Measurements from ENCODE around the gene TMEM204.

Gene TMEM204

DNA sequence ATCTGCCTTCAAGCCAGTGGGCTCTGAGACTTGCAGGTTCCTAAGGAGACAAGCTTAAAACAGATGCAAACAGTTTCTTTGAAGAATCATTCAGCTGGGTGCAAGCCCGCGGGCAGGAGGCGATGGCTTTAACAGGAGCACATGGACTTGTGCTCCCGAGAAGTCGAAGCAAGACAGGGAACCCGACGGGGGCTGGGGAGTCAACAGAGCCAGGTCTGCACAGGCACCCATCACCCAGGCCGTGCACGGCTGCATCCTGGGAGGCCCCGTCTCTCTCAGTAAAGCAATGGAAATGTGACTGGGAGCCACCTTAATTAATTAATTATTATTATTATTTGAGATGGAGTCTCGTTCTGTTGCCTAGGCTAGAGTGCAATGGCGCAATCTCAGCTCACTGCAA lies 44.4 kb upstream of the TMEM204 start:
- ChIA-PET CTCF (no interaction called here), POLR2A (no interaction called here)
- H3K36me3 ChIP-seq (ENCODE audit: control insufficient read depth in 4 of 4, insufficient read depth in 4 of 4, low read length in 3 of 4) = peaks cover 0 to under 1% (median 0%) of the 10 kb centered on the region in 4 experiments
- H3K27me3 ChIP-seq (replicated peaks in 2 of 5; ENCODE audit: control insufficient read depth in 4 of 5, insufficient read depth in 5 of 5, low read length in 4 of 5) = no peaks in the 10 kb centered on the region
- no peaks in the 10 kb centered on the region for H3K9me3 ChIP-seq (ENCODE audit: control extremely low read depth in 1 of 5, control insufficient read depth in 4 of 5, insufficient read depth in 2 of 5, low read depth in 1 of 5, low read length in 4 of 5)
- H3K27ac ChIP-seq (ENCODE audit: insufficient read depth in 1 of 2, low read depth in 1 of 2, low read length in 2 of 2, poor library complexity in 1 of 2, severe bottlenecking in 2 of 2) = no peak overlapping the region
- no peak for DNase-seq
- WGBS (ENCODE audit: insufficient coverage) = 96% methylated on average over 7 of the region's 12 CpGs
- H3K4me1 ChIP-seq (ENCODE audit: control extremely low read depth in 1 of 4, control insufficient read depth in 4 of 4, insufficient read depth in 4 of 4, low read length in 3 of 4) = peaks cover 2 to 20% (median 16%) of the 10 kb centered on the region in 4 experiments
- H3K4me3 ChIP-seq (ENCODE audit: control insufficient read depth in 1 of 7, extremely low read depth in 1 of 7, insufficient read depth in 4 of 7, low read depth in 2 of 7, low read length in 6 of 7) = no peak overlapping the region

DNA sequence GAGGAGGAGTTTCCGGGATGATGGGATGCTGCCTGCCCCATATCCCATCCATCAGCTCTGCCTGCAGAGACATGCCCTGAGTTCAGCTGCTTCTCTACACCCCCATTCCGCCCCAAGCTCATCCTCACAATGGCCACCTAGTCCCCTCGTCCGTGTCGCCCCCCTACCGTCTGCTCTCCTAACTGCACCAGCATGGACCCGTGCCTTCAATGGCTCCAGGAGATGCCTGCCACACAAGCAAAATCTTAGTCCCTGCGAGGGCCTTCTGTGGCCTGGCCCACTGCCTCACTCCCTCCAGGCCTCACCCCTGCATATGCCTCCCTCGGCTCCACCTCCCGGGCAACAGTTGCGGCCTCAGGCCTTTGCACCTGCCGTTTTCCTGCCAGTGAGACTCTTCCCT lies 42.1 kb upstream of the TMEM204 start:
- H3K27me3 ChIP-seq (replicated peaks in 2 of 5; ENCODE audit: control insufficient read depth in 4 of 5, insufficient read depth in 5 of 5, low read length in 4 of 5) = no peaks in the 10 kb centered on the region
- no peak overlapping the region for H3K4me3 ChIP-seq (ENCODE audit: control insufficient read depth in 1 of 7, extremely low read depth in 1 of 7, insufficient read depth in 4 of 7, low read depth in 2 of 7, low read length in 6 of 7)
- no peaks in the 10 kb centered on the region for H3K9me3 ChIP-seq (ENCODE audit: control extremely low read depth in 1 of 5, control insufficient read depth in 4 of 5, insufficient read depth in 2 of 5, low read depth in 1 of 5, low read length in 4 of 5)
- ChIA-PET POLR2A (no interaction called here), CTCF (no interaction called here)
- H3K27ac ChIP-seq (ENCODE audit: insufficient read depth in 1 of 2, low read depth in 1 of 2, low read length in 2 of 2, poor library complexity in 1 of 2, severe bottlenecking in 2 of 2) = no peak overlapping the region
- WGBS (ENCODE audit: insufficient coverage) = 96% methylated on average over 12 of the region's 12 CpGs
- H3K36me3 ChIP-seq (ENCODE audit: control insufficient read depth in 4 of 4, insufficient read depth in 4 of 4, low read length in 3 of 4) = peaks cover 0 to 23% (median 12%) of the 10 kb centered on the region in 4 experiments
- DNase-seq = no peak
- peaks cover 2 to 29% (median 24%) of the 10 kb centered on the region in 4 experiments for H3K4me1 ChIP-seq (ENCODE audit: control extremely low read depth in 1 of 4, control insufficient read depth in 4 of 4, insufficient read depth in 4 of 4, low read length in 3 of 4)

DNA sequence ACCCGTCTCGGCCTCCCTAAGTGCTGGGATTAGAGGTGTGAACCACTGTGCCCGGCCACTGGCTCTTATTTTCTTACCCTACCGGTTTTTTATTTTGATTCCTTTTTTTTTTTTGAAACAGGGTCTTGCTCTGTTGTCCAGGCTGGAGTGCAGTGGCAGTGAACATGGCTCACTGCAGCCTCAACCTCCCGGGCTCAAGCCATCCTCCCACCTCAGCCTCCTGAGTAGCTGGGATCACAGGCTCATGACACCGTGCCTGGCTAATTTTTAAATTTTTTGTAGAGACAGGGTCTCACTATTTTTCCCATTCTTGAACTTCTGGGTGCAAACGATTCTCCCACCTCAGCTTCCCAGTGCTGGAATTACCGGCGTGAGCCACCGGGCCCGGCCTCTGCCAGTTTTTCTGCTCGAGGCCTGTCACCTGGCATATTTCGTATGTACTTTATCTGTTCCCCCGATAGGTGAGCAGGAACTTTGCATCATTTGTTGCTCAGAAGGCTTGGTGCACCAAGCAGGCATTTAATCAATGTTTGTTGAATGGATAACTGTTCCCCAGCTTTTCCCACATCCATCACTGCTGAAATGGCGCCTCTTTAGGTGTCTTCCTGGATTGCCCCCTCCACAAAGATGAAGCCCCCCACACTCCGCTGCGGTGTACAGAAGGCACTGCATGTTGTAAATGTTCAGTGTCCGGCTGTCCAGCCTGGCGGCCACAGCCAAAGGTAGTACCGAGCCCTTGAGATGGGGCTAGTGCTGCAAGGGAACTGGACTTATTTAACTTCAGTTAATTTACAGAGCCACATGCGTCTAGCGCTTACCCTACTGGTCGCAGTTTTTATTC lies 41.2 kb upstream of the TMEM204 start:
- Histone ChIP-seq H3K4me3 (ENCODE audit: control insufficient read depth in 1 of 7, extremely low read depth in 1 of 7, insufficient read depth in 4 of 7, low read depth in 2 of 7, low read length in 6 of 7) (peak overlapping the region in 5 of 7 experiments; percentile 28 to 82 (median 80)), H3K27ac (ENCODE audit: insufficient read depth in 1 of 2, low read depth in 1 of 2, low read length in 2 of 2, poor library complexity in 1 of 2, severe bottlenecking in 2 of 2) (peak overlapping the region in 1 of 2 experiments; percentile 94), H3K36me3 (ENCODE audit: control insufficient read depth in 4 of 4, insufficient read depth in 4 of 4, low read length in 3 of 4) (peaks cover 0 to 33% (median 21%) of the 10 kb centered on the region in 4 experiments), H3K27me3 (replicated peaks in 2 of 5; ENCODE audit: control insufficient read depth in 4 of 5, insufficient read depth in 5 of 5, low read length in 4 of 5) (no peaks in the 10 kb centered on the region), H3K9me3 (ENCODE audit: control extremely low read depth in 1 of 5, control insufficient read depth in 4 of 5, insufficient read depth in 2 of 5, low read depth in 1 of 5, low read length in 4 of 5) (no peaks in the 10 kb centered on the region), H3K4me1 (ENCODE audit: control extremely low read depth in 1 of 4, control insufficient read depth in 4 of 4, insufficient read depth in 4 of 4, low read length in 3 of 4) (peaks cover 2 to 29% (median 24%) of the 10 kb centered on the region in 4 experiments)
- no peak for DNase-seq
- WGBS (ENCODE audit: insufficient coverage) = 89% methylated on average over 19 of the region's 23 CpGs
- ChIA-PET POLR2A (no interaction called here), CTCF (interaction anchor here (0.8 kb wide), 1 partner anchor 16 kb away, joined by 3 read pairs; no protein-coding TSS in a partner anchor)

GRCh38 chr16:1492923-1493745 lies 40.3 kb upstream of the TMEM204 start, which contains the start of gene TELO2:
TSS of gene TELO2 (plus strand) at chr16:1493360. CDS start at chr16:1494282, 922 bp downstream.
- ChIA-PET POLR2A (interaction anchor here (0.6 kb wide), 1 partner anchor 970 kb away, joined by 3 read pairs; no protein-coding TSS in a partner anchor), CTCF (interaction anchor here (0.8 to 1.2 kb wide), 3 partner anchors 11 to 29 kb away, joined by 3 read pairs; no protein-coding TSS in a partner anchor)
- no peaks in the 10 kb centered on the region for H3K27me3 ChIP-seq (replicated peaks in 2 of 5; ENCODE audit: control insufficient read depth in 4 of 5, insufficient read depth in 5 of 5, low read length in 4 of 5)
- peak; percentile 72 to 88 (median 83) for DNase-seq
- WGBS (ENCODE audit: insufficient coverage) = under 1% methylated on average over 64 of the region's 89 CpGs
- no peaks in the 10 kb centered on the region for H3K9me3 ChIP-seq (ENCODE audit: control extremely low read depth in 1 of 5, control insufficient read depth in 4 of 5, insufficient read depth in 2 of 5, low read depth in 1 of 5, low read length in 4 of 5)
- H3K4me3 ChIP-seq (ENCODE audit: control insufficient read depth in 1 of 7, extremely low read depth in 1 of 7, insufficient read depth in 4 of 7, low read depth in 2 of 7, low read length in 6 of 7) = peak within 1 kb of the TSS; percentile 57 to 87 (median 80)
- H3K4me1 ChIP-seq (ENCODE audit: control extremely low read depth in 1 of 4, control insufficient read depth in 4 of 4, insufficient read depth in 4 of 4, low read length in 3 of 4) = peaks cover 2 to 29% (median 24%) of the 10 kb centered on the region in 4 experiments
- H3K27ac ChIP-seq (ENCODE audit: insufficient read depth in 1 of 2, low read depth in 1 of 2, low read length in 2 of 2, poor library complexity in 1 of 2, severe bottlenecking in 2 of 2) = peak within 1 kb of the TSS; percentile 90 to 94
- peaks cover 0 to 41% (median 24%) of the 10 kb centered on the region in 4 experiments for H3K36me3 ChIP-seq (ENCODE audit: control insufficient read depth in 4 of 4, insufficient read depth in 4 of 4, low read length in 3 of 4)

DNA sequence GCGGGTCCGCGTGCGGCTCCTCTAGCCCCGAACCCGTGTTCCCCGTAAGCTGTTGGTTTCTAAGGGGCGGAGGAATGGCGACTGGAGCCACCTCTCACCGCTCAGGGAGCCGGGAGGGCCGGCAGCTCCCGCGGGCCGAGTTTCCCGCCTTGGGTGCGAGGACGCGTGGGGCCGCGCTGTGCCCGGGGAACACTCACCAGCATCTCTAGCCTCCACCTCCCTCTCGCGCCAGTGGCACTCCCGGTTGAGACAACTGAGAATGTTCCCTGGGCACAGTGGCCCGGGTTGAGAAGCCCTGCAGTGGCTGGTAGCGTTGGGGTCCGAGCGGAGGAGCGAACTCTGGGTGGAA lies 39.7 kb upstream of the TMEM204 start:
- CTCF ChIA-PET = interaction anchor here (0.8 to 1.2 kb wide), 3 partner anchors 11 to 65 kb away, joined by 3 read pairs; no protein-coding TSS in a partner anchor

DNA sequence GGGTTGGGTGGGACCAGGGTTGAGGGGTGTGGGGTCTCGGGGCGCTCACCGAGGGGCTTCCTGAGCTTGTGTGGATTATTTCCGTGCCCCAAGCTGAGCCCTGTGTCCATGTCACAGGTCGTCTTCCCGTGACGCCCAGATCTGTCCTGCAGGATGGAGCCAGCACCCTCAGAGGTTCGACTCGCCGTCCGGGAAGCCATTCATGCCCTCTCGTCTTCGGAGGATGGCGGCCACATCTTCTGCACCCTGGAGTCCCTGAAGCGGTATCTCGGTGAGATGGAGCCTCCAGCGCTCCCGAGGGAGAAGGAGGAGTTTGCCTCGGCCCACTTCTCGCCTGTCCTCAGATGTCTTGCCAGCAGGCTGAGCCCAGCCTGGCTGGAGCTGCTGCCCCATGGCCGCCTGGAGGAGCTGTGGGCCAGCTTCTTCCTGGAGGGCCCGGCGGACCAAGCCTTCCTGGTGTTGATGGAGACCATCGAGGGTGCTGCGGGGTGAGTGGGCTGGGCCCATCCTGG lies 39.3 kb upstream of the TMEM204 start:
- peaks cover 2 to 51% (median 29%) of the 10 kb centered on the region in 4 experiments for H3K36me3 ChIP-seq (ENCODE audit: control insufficient read depth in 4 of 4, insufficient read depth in 4 of 4, low read length in 3 of 4)
- H3K9me3 ChIP-seq (ENCODE audit: control extremely low read depth in 1 of 5, control insufficient read depth in 4 of 5, insufficient read depth in 2 of 5, low read depth in 1 of 5, low read length in 4 of 5) = no peaks in the 10 kb centered on the region
- peaks cover 2 to 21% (median 18%) of the 10 kb centered on the region in 4 experiments for H3K4me1 ChIP-seq (ENCODE audit: control extremely low read depth in 1 of 4, control insufficient read depth in 4 of 4, insufficient read depth in 4 of 4, low read length in 3 of 4)
- peak in 1 of 3 donors; percentile 10 for DNase-seq
- CTCF ChIA-PET = interaction anchor here (1.0 to 1.2 kb wide), 2 partner anchors 12 to 65 kb away, joined by 3 read pairs; no protein-coding TSS in a partner anchor
- peak overlapping the region in 1 of 2 experiments; percentile 94 for H3K27ac ChIP-seq (ENCODE audit: insufficient read depth in 1 of 2, low read depth in 1 of 2, low read length in 2 of 2, poor library complexity in 1 of 2, severe bottlenecking in 2 of 2)
- H3K4me3 ChIP-seq (ENCODE audit: control insufficient read depth in 1 of 7, extremely low read depth in 1 of 7, insufficient read depth in 4 of 7, low read depth in 2 of 7, low read length in 6 of 7) = peak overlapping the region; percentile 57 to 87 (median 80)
- POLR2A ChIA-PET = no interaction called here
- H3K27me3 ChIP-seq (replicated peaks in 2 of 5; ENCODE audit: control insufficient read depth in 4 of 5, insufficient read depth in 5 of 5, low read length in 4 of 5) = no peaks in the 10 kb centered on the region
- WGBS (ENCODE audit: insufficient coverage) = 72% methylated on average over 25 of the region's 25 CpGs

More for the DNA sequence above, 39.7 kb upstream of the TMEM204 start:
- H3K4me3 ChIP-seq (ENCODE audit: control insufficient read depth in 1 of 7, extremely low read depth in 1 of 7, insufficient read depth in 4 of 7, low read depth in 2 of 7, low read length in 6 of 7) = peak overlapping the region; percentile 57 to 87 (median 80)
- H3K36me3 ChIP-seq (ENCODE audit: control insufficient read depth in 4 of 4, insufficient read depth in 4 of 4, low read length in 3 of 4) = peaks cover 0 to 47% (median 27%) of the 10 kb centered on the region in 4 experiments
- peak overlapping the region; percentile 90 to 94 for H3K27ac ChIP-seq (ENCODE audit: insufficient read depth in 1 of 2, low read depth in 1 of 2, low read length in 2 of 2, poor library complexity in 1 of 2, severe bottlenecking in 2 of 2)
- peaks cover 2 to 25% (median 21%) of the 10 kb centered on the region in 4 experiments for H3K4me1 ChIP-seq (ENCODE audit: control extremely low read depth in 1 of 4, control insufficient read depth in 4 of 4, insufficient read depth in 4 of 4, low read length in 3 of 4)
- no peaks in the 10 kb centered on the region for H3K27me3 ChIP-seq (replicated peaks in 2 of 5; ENCODE audit: control insufficient read depth in 4 of 5, insufficient read depth in 5 of 5, low read length in 4 of 5)
- POLR2A ChIA-PET = no interaction called here
- peak in 2 of 3 donors; percentile 22 to 30 for DNase-seq
- 1% methylated on average over 24 of the region's 30 CpGs for WGBS (ENCODE audit: insufficient coverage)
- no peaks in the 10 kb centered on the region for H3K9me3 ChIP-seq (ENCODE audit: control extremely low read depth in 1 of 5, control insufficient read depth in 4 of 5, insufficient read depth in 2 of 5, low read depth in 1 of 5, low read length in 4 of 5)

All from common myeloid progenitor, CD34-positive (primary cell).